GM21619 (cell line): ENCODE data around the gene BECN2.
"Not testable (repeated sequence)": the region's sequence is repeated elsewhere in the genome, so short reads cannot be mapped to it uniquely, and the experiment has no call there.

ENCODE experiments used
- ATAC-seq: cut with Tn5 transposase; IDR thresholded peaks from one replicate; pipeline ENCODE4 v1.9.1; 2021; ENCODE audit not compliant: unreplicated experiment

BECN2 gene

DNA sequence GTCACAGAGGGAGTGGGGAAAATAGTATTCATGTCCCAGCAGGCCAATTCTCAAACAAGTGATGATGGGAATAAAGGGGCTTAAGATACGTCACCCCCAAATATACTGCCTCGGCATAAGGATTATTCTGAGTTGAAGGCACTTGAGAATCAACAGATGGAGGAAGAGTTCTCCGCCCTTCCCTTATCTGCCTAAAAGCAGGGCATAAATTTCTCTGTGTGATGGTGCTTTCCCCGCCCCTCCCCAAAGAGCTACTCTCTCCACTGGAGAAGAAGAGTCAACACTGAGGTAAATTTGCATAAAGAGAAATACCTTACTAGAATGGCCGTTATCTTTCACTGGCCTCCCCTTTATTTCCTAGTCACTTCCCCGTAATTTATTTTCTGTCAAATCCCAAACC is 18.7 kb downstream of the BECN2 start:
- no peak for ATAC-seq

GRCh38 chr1:241979071-241979470 is 21.5 kb downstream of the BECN2 start:
- ATAC-seq = no peak

GRCh38 chr1:241979926-241980325 is 22.4 kb downstream of the BECN2 start:
- ATAC-seq = no peak

DNA sequence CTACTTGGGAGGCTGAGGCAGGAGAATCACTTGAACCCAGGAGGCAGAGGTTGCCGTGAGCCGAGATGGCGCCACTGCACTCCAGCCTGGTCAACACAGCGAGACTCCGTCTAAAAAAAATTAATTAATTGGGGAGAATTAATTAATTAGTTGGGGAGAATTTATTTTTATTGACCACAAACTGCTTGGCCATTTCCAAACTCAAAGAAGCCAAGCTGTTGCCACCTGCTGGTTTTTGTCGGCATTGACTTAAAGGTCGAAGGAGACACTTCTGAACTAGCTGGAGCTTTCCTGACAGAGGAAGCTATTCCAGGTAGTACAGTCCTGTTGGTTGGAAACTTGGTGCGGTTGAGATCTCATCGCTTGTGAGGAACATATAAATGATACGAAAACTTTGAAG is 28.2 kb downstream of the BECN2 start:
- ATAC-seq = no peak

- not testable (repeated sequence) for ATAC-seq
These were observed 30.9 kb downstream of the BECN2 start for GRCh38 chr1:241988389-241988930.

DNA sequence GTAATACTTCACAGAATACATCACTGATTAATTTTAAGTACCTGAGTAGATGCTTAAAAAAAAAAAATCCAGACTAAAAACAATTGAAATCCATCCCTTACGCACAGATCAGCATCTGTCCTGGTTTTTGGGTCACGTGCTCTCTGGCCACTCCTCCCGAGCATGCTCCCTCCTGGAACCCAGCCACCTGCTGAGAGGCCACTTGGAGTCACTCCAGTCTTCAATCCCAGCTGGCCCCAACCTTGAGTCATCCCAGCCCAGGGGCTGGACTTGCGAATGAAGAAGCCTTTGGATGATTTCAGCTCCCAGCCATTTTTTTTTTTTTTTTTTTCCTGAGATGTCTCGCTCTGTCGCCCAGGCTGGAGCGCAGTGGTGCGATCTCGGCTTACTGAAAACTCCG is 32.5 kb downstream of the BECN2 start:
- ATAC-seq = no peak

GRCh38 chr1:241992734-241993133 is 35.2 kb downstream of the BECN2 start:
- ATAC-seq = no peak

DNA sequence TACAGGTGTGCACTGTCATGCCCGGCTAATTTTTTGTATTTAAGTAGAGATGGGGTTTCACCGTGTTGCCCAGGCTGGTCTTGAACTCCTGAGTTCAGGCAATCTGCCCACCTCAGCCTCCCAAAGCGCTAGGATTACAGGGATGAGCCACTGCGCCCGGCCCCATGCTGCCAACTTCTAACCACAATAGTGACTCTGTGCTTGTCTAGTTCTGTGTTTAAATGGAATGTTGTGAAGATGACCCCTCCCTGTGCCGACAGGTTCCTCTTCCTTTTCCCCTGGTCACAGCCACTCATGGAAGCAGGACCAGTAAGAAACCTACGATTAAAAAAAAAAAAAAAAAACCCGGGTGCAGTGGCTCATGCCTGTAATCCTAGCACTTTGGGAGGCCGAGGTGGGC is 36.6 kb downstream of the BECN2 start:
- ATAC-seq = no peak

DNA sequence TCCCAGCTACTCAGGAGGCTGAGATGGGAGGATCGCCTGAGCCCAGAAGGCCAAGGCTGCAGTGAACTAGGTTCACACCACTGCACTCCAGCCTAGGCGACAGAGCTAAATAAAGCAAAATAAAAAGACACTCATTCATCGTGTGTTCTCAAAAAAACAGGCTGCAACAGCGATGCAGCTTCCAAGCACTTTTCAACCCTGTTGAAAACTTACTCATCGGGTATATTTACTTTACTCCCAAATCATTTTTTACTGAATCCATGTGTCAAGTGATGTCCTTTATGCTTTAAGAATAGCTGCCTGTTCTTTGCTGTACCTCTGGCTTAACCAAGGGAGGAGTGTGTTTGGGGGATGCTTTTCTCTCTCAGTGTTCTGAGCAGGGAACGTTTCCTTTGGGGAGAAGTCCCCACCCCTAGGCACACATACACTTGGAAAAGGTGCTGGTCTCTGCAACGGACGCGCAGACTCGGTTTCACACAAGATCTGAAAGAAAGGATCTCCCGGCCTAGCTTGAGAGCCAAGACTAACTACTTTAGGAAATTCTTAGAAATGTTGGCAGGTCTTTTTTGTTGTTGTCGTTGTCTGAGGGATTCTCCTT is 39.9 kb downstream of the BECN2 start:
- no peak for ATAC-seq

- peak; percentile 80 for ATAC-seq
These were observed 40.9 kb downstream of the BECN2 start for GRCh38 chr1:241998412-241998921.

DNA sequence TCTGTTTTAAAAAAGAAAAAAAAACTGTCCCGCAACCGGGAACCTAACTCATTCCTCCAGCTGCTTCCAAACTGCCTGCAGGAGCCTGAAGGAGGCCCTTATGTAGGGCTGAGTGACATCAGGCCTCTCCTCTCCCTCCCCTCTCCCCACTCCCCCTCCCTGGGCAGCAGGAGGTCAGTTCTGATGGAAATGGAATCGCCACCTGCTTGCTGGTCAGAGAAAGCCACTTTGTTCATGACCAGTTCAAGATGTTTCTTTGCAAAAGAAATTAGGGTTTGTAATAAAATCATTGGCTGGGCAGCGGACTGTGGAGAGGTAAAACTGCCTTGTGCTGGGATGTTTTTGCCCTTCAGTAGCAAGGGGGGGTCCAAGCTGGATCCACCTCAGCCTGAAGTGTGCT is 41.5 kb downstream of the BECN2 start, which contains the start of gene MAP1LC3C:
TSS of gene MAP1LC3C (minus strand) at position 73 of the 400 bp plus-strand sequence. CDS start 90 bp downstream, outside the sequence.
- ATAC-seq = no peak

DNA sequence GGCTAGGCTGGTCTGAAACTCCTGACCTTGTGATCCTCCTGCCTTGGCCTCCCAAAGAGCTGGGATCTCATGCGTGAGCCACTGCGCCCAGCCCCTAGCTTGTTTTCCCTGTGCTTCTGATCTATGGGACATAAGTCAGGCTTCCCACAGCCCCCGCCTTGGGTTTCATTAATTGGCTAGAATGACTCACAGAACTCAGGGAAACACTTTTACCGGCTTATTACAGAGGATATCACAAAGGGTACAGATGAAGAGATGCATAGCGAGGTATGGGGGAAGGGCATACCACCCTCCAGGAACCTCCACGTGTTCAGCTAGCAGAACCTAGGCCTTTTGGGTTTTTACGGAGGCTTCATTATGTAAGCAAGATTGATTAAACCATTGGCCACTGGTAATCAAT is 42.9 kb downstream of the BECN2 start:
- ATAC-seq = no peak

GRCh38 chr1:242002072-242002471 is 44.5 kb downstream of the BECN2 start:
- ATAC-seq = no peak

GRCh38 chr1:242002510-242002909 is 44.9 kb downstream of the BECN2 start:
- no peak for ATAC-seq

- no peak for ATAC-seq
These were observed 47.4 kb downstream of the BECN2 start for GRCh38 chr1:242004751-242005495.

GRCh38 chr1:242005866-242006535 is 48.4 kb downstream of the BECN2 start:
- no peak for ATAC-seq

GRCh38 chr1:242006976-242007375 is 49.4 kb downstream of the BECN2 start:
- ATAC-seq = no peak
